Tibial artery (tissue), 4 donors: Measurements from ENCODE around the gene CYP4F22.
"Not testable (repeated sequence)": the region's sequence is repeated elsewhere in the genome, so short reads cannot be mapped to it uniquely, and the experiment has no call there.

Source experiments
- DNase-seq, 2 donors: peaks; one replicate each; pipeline ENCODE4 v3.0.0-alpha.2; 2019
- H3K27ac ChIP-seq, 2 donors: fragments of 200-600 bp; sonication (generic) in 1 of 2; 1 replicate in 1 of 2; 2 replicates in 1 of 2; pipeline ENCODE4 v1.5.1; 2018 to 2019; ENCODE audit warnings: mild to moderate bottlenecking in 1 of 2
- H3K27me3 ChIP-seq, 2 donors: fragments of 200-600 bp; sonication (generic) in 1 of 2; one replicate each; pipeline versions ENCODE4 v1.5.1 to v1.6.0; 2016 to 2019
- H3K36me3 ChIP-seq, 3 donors: fragments of 200-600 bp; sonication (generic) in 2 of 3; one replicate each; pipeline ENCODE4 v1.5.1; 2016 to 2019; ENCODE audit warnings: mild to moderate bottlenecking in 2 of 3
- H3K4me1 ChIP-seq, 4 donors: fragments of 200-600 bp; sonication (generic) in 2 of 4; 1 replicate in 3 of 4; 2 replicates in 1 of 4; pipeline ENCODE4 v1.5.1; 2016 to 2019
- H3K4me3 ChIP-seq, 2 donors: fragments of 200-600 bp; sonication (generic) in 1 of 2; 1 replicate in 1 of 2; 2 replicates in 1 of 2; pipeline ENCODE4 v1.5.1; 2018 to 2019; ENCODE audit warnings: mild to moderate bottlenecking in 2 of 2
- H3K9me3 ChIP-seq, 3 donors: fragments of 200-600 bp; sonication (generic) in 1 of 3; one replicate each; pipeline ENCODE4 v1.5.1; 2016 to 2019
- intact Hi-C: fragments of 100-400 bp; cut with DNase I; formaldehyde crosslinking; loops from one replicate; pipeline ENCODE4 v1.15.0; 2023; ENCODE audit warnings: low total_unique reads
- TF ChIP-seq, protein P1 (sequence below), 2 experiments: fragments of 200-600 bp in 1 of 2; fragments of 450-650 bp in 1 of 2; IDR thresholded peaks; one replicate each; pipeline ENCODE4 v1.5.1; 2017 to 2019; ENCODE audit warnings: antibody characterized with exemption in 2 of 2, mild to moderate bottlenecking in 1 of 2, moderate library complexity in 1 of 2

The CYP4F22 gene

DNA sequence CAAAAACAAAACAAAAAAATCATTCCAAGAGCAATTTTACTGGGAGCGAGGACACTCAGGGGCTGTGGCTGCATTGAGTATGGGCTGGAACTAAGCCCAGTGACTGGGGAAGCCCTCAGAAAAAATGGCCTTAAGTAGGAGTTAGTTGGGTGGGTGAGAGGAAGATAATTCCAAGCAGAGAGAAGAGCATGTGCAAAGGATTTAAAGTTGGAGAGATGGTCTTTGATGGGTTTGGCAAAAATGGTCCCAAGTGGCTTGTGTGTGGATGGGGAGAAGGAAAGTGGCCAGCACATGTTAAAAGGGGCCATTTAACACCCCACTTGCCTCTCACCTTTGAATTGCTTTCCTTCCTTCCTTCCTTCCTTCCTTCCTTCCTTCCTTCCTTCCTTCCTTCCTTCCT is 6.7 kb upstream of the CYP4F22 start:
- no peaks in the 10 kb centered on the region for H3K36me3 ChIP-seq
- no peak overlapping the region for H3K4me3 ChIP-seq
- DNase-seq, result no peak
- no peaks in the 10 kb centered on the region for H3K4me1 ChIP-seq
- peaks cover 0 to 48% of the 10 kb centered on the region in 2 donors for H3K27me3 ChIP-seq
- no peak overlapping the region for H3K27ac ChIP-seq
- TF ChIP-seq, protein P1, sequence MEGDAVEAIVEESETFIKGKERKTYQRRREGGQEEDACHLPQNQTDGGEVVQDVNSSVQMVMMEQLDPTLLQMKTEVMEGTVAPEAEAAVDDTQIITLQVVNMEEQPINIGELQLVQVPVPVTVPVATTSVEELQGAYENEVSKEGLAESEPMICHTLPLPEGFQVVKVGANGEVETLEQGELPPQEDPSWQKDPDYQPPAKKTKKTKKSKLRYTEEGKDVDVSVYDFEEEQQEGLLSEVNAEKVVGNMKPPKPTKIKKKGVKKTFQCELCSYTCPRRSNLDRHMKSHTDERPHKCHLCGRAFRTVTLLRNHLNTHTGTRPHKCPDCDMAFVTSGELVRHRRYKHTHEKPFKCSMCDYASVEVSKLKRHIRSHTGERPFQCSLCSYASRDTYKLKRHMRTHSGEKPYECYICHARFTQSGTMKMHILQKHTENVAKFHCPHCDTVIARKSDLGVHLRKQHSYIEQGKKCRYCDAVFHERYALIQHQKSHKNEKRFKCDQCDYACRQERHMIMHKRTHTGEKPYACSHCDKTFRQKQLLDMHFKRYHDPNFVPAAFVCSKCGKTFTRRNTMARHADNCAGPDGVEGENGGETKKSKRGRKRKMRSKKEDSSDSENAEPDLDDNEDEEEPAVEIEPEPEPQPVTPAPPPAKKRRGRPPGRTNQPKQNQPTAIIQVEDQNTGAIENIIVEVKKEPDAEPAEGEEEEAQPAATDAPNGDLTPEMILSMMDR (IDR thresholded peaks at IDR 0.05), result no peak
- intact Hi-C loops, result no loop called here
- H3K9me3 ChIP-seq, result no peaks in the 10 kb centered on the region

DNA sequence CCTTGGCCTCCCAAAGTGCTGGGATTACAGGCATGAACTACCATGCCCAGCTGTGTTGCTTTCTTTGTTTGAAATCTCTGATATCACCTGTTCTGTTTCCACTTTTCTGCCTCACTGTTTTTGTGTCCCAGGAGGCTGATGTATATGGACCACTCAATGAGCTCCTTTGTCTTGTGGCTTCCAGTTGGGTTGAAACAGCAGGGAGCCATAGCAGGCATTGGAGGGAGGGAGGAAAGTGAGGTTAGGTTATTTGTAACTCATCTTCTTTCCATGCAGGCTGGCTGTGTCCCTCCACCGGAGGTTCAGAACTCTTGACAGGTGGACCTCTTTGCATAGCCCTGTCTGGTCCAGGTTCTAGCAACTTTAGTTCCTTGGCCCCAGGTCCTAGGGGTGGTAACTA is 6.1 kb upstream of the CYP4F22 start:
- intact Hi-C loops, result no loop called here
- TF ChIP-seq, protein P1 (IDR thresholded peaks at IDR 0.05), result no peak
- no peak overlapping the region for H3K27ac ChIP-seq
- no peaks in the 10 kb centered on the region for H3K4me1 ChIP-seq
- no peaks in the 10 kb centered on the region for H3K9me3 ChIP-seq
- peaks cover 0 to 55% of the 10 kb centered on the region in 2 donors for H3K27me3 ChIP-seq
- no peaks in the 10 kb centered on the region for H3K36me3 ChIP-seq
- H3K4me3 ChIP-seq, result no peak overlapping the region
- no peak for DNase-seq

DNA sequence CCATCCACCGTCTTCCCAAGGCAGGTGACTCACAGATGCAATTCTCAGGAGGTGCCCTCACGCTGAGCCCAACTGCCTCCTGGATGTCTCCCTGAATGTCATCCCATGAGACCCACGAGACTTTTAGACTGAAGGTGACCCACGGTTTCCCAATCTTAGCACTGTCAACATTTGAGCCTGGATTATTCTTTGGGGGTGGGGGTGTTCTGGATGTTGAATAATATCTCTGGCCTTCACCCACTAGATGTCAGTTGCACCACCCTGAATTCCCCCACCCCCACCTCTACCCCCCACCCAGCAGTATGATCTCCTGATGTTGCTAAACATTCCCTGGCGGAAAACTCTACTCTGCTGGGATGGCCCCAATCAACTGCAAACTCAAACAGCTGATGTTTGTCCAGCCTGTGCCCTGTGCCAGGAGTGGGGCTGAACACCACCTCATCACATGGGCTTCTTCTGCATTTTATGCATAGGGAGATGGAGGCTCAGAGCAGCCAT is 2.2 kb upstream of the CYP4F22 start:
- Histone ChIP-seq H3K27ac (no peak overlapping the region), H3K9me3 (no peaks in the 10 kb centered on the region), H3K27me3 (peaks cover 0 to 82% of the 10 kb centered on the region in 2 donors), H3K4me1 (peaks cover 0 to 12% (median 6%) of the 10 kb centered on the region in 4 donors), H3K4me3 (no peak overlapping the region), H3K36me3 (no peaks in the 10 kb centered on the region)
- TF ChIP-seq, protein P1 (IDR thresholded peaks at IDR 0.05), result no peak
- intact Hi-C loops, result no loop called here
- no peak for DNase-seq

DNA sequence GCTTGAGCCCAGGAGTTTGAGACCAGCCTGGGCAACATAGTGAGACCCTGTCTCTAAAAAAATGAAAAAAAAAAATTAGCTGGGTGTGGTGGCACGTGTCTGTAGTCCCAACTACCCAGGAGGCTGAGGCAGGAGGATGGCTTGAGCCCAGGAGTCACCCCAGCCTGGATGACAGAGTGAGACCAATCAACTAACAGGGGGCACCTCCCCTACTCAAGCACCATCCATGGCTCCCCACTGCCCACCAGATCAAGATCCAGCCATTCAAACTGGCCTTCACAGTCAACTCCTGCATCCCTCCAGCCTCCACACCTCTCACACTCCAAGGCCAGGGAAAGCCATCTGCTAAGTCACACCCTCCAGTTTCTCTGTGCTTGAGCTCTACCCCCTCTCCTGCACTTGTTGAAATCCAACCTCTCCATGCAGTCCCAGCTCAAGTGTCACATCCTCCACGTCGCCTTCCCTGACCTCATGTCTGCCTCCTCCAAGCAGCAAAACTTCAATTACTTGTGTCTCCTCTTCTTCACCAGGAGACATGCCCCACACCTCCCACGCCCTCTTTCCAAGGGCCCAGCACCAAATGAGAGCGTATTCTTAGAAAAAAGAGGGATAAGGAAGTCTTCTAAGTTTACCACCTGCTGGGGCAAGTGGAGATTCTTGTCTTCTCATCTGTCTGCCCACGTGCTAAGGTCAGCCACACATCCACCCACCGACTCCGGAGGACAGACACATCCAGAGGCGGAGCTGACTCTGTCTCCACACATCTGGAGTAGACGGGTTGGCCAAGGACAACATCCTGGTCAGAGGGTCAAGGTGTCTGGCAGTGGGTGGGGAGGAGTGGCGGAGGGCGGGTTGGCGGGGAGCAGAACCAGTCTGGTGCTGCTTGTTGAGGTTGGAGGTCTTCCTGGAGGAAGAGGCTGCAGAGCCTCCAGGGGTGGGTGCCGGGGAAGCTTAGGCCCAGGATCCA is 974 bp upstream of the CYP4F22 start:
- H3K27ac ChIP-seq, result no peak overlapping the region
- no peaks in the 10 kb centered on the region for H3K9me3 ChIP-seq
- TF ChIP-seq, protein P1 (IDR thresholded peaks at IDR 0.05), result no peak
- no peak overlapping the region for H3K4me3 ChIP-seq
- intact Hi-C loops, result no loop called here
- peaks cover 0 to 12% (median 6%) of the 10 kb centered on the region in 4 donors for H3K4me1 ChIP-seq
- peaks cover 0 to 84% of the 10 kb centered on the region in 2 donors for H3K27me3 ChIP-seq
- no peaks in the 10 kb centered on the region for H3K36me3 ChIP-seq
- DNase-seq, result no peak

DNA sequence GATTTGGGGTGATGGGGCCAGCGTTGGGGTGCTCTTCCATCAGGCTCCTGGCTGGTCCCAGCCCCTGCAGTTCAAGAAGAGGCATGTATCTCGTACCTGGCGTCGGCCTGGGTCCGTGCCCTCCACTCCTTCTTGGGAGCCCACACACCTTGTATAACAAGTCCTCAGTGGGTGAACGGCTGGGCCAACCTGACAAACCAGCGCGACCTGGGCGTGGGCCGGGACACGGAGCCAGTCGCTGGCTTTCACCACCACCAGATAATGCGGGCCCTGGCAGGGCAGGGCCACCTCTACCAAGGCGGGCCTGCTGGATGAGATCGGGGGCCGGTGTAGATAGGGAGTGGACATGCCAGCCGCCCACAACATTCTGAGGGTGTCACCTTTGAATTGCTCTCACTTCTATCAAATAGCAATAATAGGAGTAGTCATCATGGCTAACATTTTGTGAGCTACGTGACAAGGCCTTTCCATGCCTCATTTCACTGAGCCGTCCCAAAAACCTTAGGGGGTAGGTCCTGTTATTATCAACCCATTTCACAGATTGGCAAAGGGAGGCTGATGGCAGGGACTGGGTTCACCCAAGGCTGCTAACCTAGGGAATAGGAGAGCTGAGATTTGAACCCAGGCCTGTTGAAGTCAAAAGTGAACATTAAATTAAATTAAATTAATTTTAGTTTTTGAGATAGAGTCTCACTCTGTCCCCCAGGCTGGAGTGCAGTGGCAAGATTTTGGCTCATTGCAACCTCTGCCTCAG is 3.5 kb downstream of the CYP4F22 start:
- Histone ChIP-seq H3K9me3 (peaks cover 0 to 6% (median 3%) of the 10 kb centered on the region in 3 donors), H3K27ac (no peak overlapping the region), H3K27me3 (peaks cover 0 to 48% of the 10 kb centered on the region in 2 donors), H3K4me1 (peaks cover 0 to 12% (median 6%) of the 10 kb centered on the region in 4 donors), H3K4me3 (no peak overlapping the region), H3K36me3 (no peaks in the 10 kb centered on the region)
- TF ChIP-seq, protein P1 (IDR thresholded peaks at IDR 0.05), result no peak
- no peak for DNase-seq
- intact Hi-C loops, result no loop called here

DNA sequence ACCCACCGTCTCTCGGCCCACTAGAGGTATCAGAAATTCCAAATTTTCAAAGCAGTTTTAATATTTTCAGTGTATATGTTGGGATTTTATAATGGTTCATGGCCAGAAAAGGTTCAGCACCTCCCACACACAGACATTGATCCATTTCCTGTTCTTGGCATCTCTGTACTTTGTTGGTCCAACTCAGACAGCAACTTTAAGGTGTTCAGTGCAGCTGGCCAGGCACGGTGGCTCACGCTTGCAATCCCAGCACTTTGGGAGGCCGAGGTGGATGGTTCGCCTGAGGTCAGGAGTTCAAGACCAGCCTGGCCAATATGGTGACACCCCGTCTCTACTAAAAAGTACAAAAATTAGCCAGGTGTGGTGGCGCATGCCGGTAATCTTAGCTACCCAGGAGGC is 6.9 kb downstream of the CYP4F22 start:
- Histone ChIP-seq H3K9me3 (peaks cover 0 to 13% (median 5%) of the 10 kb centered on the region in 3 donors), H3K27me3 (peaks cover 0 to 34% of the 10 kb centered on the region in 2 donors)
- DNase-seq, H3K4me1 ChIP-seq, H3K4me3 ChIP-seq, H3K36me3 ChIP-seq, intact Hi-C loops, H3K27ac ChIP-seq: not testable (repeated sequence)
